ENCODE data around the gene NPAS3.

Gene NPAS3

DNA sequence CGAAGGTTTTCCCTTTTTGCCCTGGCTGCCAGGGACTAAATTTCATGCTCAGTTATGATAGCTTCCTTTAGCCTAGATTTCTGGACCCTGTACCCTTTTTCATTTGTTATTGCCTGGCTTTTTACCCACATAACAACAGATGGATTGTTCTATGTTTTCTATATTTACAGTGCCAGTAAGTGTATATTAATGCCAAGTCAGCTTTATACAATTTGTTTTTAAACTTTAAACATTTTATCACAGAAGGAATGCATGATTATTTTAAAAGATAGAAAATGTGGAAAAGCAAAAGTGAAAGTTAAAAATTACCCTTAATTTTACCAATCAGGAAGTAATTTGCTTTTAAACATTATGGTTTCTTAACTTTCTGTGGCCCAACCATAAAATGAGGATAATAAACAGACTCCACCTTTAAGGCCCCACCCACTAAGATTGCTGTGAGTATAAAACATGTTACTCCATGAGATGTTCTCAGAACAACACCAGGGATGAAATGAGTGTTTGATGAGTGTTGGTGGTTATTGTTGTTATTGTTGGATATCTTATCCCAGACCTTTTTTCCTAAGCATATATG is 515.4 kb downstream of the NPAS3 start:
- DNase-seq = no peak

DNA sequence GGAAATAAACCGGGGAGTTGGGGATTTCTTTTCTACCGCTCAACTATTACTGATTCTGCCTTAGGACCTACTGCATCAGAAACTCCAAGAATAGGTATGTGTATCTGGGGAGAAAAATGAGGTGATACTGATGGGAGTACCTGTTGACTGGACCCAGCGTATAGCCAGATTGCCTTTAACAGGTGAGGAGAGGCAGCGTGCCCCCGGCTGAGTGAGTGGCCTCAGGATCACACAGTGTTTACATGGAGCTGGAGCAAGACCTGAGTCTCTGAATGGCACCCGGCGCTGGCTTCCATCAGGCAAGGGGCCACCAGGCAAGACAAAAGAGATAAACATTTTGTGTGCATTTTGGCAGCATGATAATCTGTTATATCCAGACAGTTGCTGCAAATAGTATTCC is 516.0 kb downstream of the NPAS3 start:
- DNase-seq = no peak

GRCh38 chr14:33455654-33456345 is 517.1 kb downstream of the NPAS3 start:
- no peak for DNase-seq

DNA sequence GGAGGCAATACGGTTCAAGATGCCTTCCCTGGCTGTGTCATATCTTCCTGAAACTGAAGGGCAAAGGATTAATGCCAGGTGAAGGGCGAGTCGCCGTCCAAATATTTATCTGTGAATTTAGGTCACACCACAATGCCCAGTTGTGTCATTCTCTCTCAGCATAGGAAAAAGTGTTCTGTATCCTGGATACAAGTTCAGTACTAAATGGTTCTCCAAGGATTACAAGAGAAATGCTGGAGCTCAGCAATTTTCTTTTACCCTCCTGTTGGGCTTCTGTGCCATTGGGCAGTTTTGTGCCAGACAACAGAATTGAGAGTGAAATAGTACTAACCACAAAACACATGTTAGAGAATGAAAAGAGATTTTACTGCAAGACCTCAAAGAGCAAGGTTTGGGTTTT is 518.3 kb downstream of the NPAS3 start:
- no peak for DNase-seq

GRCh38 chr14:33457617-33458016 is 518.9 kb downstream of the NPAS3 start:
- DNase-seq = no peak

DNA sequence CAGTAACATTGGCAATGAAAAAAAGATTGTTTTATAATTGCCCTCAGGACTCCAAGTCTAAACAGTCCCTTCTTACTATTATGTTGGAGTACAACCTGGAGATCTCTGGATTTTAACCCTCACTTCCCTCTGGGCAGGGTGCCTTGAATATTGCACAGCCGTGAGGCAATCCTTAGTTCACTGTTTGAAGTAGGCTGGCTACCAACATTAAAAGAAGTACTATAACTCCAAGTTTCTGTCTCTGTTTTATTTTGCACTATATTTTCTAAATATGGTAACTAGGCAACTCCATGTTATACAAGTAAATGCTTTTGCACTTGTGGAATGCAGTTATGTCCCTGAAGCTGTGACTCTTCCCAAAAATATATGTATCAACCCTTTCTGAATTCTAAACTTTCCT is 521.5 kb downstream of the NPAS3 start:
- no peak for DNase-seq

DNA sequence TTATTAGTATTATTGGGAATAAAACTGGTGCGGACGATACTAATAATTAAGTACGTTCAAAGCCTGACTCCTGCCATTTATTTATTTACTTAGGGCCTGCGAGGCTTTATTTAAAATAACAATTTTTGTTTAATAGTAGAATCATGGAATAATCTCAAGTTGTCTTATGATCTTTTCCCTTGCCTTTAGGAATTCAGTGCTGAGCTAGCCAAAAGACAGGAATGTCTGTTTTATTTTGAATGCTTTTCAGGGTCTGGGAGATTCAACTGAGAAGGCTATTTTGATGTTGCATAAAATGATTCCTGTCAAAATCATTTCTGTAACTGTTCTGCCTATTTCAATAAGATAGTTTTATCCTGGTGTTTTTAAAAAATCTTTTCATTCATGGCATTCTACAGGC is 522.4 kb downstream of the NPAS3 start:
- DNase-seq = no peak

DNA sequence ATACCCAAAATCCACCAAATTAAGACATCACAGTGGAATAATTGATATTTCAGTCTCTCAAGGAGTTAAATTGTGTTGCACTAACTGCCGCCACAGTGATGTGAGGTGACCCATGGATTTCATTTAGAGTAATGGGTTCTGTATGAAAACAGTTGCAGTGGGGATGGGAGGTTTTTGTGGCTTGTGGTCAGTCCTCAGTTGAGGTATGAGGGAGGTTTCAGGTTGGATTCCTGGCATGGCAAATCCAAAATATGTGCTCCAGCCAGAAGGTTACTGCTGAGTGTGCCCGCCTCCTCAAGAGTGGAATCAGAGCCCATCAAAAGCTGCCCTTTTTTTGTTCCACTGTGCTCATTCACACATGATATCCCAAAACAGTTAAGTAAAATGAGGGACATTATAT is 525.1 kb downstream of the NPAS3 start:
- no peak for DNase-seq

DNA sequence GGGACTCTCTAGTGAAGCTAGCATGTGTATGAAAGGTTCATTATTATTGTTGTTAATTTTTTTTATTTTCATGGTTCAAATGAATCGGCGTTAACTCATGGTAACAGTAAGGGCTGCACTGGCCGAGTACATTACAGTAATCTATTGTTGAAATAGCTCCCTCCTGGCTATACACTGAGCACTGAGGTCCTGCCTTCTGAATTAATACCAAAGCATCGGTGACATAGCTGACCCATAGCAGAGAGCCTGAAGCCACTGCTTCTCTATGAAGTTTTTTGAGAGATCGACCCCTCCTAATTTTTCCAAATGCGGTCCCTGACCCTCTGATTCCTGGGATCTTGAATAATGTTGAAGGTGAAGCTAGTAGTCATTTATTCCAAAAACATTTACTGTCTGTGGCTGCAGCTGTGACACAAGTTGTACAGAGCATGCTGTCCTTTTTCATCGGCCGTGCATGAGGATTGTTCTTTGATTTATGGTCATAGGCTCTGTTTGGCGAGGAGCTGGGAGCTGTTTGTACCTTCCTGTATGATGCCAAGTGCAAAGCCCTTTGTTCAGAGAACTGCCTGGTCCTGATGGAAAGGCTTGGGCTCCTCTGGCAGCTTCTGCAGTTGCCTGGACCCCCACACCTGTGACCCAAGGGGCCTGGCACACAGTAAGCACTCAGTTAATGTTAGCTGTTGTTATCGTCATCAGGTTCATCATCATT is 525.7 kb downstream of the NPAS3 start:
- no peak for DNase-seq

GRCh38 chr14:33465846-33466700 is 527.4 kb downstream of the NPAS3 start:
- no peak for DNase-seq

DNA sequence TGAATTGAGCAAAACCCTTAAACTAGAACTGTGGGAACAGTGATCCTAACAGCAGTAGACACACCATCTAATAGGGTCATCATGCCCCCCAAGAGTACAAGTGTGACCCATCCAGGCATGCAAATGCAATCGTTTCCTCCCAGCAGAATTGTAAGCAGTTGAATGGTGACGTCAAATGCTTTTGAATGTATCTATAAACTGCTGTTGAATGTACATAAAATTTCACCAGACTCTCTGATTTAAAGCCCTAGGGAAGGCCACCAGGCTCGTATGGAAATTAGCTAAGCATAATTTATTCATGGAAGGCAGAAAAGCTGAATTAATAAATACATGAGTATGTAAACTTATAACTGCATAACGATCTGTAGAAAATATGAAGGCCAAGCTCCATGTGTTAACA is 529.3 kb downstream of the NPAS3 start:
- DNase-seq = no peak

GRCh38 chr14:33469898-33470297 is 531.2 kb downstream of the NPAS3 start:
- DNase-seq = no peak

DNA sequence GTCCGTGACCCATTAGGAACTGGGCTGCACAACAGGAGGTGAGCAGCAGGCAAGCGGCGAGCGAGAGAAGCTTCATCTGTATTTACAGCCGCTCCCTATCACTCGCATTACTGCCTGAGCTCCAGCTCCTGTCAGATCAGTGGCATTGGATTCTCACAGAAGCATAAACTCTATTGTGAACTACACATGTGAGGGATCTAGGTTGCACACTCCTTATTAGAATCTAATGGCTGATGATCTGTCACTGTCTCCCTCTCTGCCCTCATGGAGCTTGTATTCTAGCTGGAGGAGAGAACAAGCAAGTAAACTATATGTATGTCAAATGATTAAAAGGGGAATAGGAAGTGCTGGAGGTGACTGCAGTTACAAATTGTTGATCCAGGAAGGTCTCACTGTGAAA is 533.1 kb downstream of the NPAS3 start:
- no peak for DNase-seq

- peak; percentile 6 for DNase-seq
Measured at GRCh38 chr14:33475623-33476022, 536.9 kb downstream of the NPAS3 start.

DNA sequence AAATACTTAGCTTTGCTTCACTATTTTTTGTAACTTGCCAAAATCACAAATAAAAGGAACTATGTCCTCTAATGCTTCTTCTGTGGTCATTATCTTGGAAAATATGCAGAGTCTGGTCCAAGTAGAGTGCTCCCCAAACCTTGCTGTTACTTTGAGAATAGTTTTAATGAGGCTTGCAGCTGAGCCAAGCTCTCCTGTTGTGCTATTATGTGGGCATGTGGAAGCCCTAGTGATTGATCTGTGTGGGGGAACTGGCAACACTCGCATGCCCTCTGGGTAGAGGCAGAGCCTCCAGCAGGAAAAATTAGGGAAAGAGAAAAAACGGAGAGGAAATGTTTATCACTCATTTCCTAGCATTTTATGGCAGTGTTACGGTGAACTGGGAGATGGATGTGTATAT is 539.1 kb downstream of the NPAS3 start:
- DNase-seq = no peak

GRCh38 chr14:33480071-33480886 is 541.6 kb downstream of the NPAS3 start:
- no peak for DNase-seq

DNA sequence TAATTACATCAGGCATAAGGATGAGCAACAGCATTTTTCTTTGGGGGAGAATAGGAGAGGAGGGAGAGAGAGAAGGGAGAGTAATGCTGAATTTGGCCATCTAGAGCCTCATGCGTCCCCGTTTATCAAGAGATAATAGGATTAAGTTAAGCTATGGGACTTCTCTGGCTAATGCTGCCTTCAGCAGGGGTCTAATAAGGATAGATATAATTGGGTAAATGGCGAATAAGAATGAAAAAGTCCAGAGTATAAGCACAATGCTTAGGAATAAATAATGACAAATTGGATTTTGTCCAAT is 542.2 kb downstream of the NPAS3 start:
- no peak for DNase-seq

DNA sequence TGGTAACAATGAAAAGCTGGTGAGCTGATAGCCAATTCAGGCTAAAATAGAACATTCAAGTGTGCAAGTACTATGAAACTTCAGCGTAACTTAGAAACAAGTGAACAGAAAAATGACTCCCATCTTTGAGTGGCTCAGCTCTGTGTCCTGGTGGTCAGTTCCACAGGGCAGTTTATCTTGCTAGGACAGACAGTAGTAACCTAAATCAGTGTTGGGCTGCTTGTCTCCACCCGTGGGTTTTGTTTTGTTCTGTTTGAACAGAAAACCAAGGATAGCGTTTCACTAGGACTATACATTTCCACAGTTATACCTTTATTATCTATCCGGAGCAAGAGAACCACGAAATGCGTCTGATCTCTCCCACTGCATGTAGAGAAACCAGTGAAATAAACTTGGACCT is 544.4 kb downstream of the NPAS3 start:
- no peak for DNase-seq

- no peak for DNase-seq
Measured at GRCh38 chr14:33483541-33483940, 544.9 kb downstream of the NPAS3 start.

DNA sequence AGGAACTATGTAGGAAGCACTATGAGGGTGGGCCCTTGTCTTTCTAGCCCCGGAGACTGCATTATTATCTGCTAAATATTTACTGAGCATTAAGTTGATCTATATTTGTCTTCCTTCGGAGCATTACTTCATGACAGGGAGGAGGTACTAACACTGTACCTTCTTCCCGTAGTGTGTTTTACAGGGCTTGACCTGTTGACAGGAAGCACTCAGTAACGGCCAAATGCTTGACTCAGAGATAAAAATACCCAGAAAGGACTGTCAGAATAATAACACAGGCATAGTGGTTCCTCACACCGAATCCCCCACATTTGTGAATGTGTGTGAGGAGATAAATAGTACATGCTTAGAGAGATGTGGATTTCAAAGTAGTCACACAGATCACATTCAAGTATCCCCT is 545.6 kb downstream of the NPAS3 start:
- no peak for DNase-seq

DNA sequence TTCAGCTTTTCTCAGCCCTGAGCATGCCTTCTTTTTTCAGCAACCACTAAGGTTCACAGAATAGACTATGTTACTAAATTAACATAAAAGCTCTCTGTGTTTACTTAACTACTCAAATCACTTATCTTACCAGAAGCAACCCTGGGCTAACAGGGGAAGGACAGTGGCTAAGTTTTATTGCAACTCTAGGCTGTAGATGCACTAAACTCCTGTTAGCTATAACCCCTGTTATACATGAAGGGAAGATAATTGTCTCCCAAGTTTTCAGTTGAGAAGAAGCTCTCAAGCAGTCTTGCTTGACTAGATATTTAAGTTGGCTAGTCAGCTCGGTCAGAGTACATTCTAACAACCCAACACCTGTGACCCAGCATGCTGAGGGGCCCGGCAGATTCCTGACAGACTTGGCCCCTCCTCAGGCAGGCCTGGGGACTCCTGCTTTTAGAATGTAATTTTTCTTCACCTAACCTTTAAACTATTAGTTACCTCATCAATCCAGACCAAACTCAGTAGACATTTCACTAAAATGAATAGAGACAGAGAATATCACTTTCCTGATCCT is 547.7 kb downstream of the NPAS3 start:
- no peak for DNase-seq

GRCh38 chr14:33488582-33488981 is 549.9 kb downstream of the NPAS3 start:
- no peak for DNase-seq

GRCh38 chr14:33490555-33490954 is 551.9 kb downstream of the NPAS3 start:
- DNase-seq = no peak
